ENCODE measurements around the gene SRGAP3.

Gene SRGAP3

GRCh38 chr3:9251055-9251786 lies 1.8 kb upstream of the SRGAP3 start:
- Histone ChIP-seq H3K27me3 (peaks cover 18% of the 10 kb centered on the region), H3K27ac (no peak overlapping the region), H3K36me3 (no peaks in the 10 kb centered on the region), H3K4me3 (ENCODE audit: low read depth in 1 of 2, low read length in 1 of 2) (no peak overlapping the region), H3K4me1 (ENCODE audit: control insufficient read depth in 1 of 2, insufficient read depth in 1 of 2, low read depth in 1 of 2, low read length in 1 of 2) (peaks cover 19 to 20% of the 10 kb centered on the region in 2 experiments), H3K9me3 (no peaks in the 10 kb centered on the region)
- no peak for TF ChIP-seq CTCF (IDR thresholded peaks at IDR 0.05)

- peaks cover 19 to 20% of the 10 kb centered on the region in 2 experiments for H3K4me1 ChIP-seq (ENCODE audit: control insufficient read depth in 1 of 2, insufficient read depth in 1 of 2, low read depth in 1 of 2, low read length in 1 of 2)
- no peaks in the 10 kb centered on the region for H3K9me3 ChIP-seq
- H3K36me3 ChIP-seq = no peaks in the 10 kb centered on the region
- TF ChIP-seq CTCF (IDR thresholded peaks at IDR 0.05) = no peak
- no peak overlapping the region for H3K4me3 ChIP-seq (ENCODE audit: low read depth in 1 of 2, low read length in 1 of 2)
- peaks cover 18% of the 10 kb centered on the region for H3K27me3 ChIP-seq
- peak overlapping the region; percentile 67 for H3K27ac ChIP-seq
These were observed 790 bp upstream of the SRGAP3 start for GRCh38 chr3:9250236-9250635.

- H3K9me3 ChIP-seq = no peaks in the 10 kb centered on the region
- peaks cover 19 to 20% of the 10 kb centered on the region in 2 experiments for H3K4me1 ChIP-seq (ENCODE audit: control insufficient read depth in 1 of 2, insufficient read depth in 1 of 2, low read depth in 1 of 2, low read length in 1 of 2)
- H3K36me3 ChIP-seq = no peaks in the 10 kb centered on the region
- H3K4me3 ChIP-seq (ENCODE audit: low read depth in 1 of 2, low read length in 1 of 2) = peak overlapping the region; percentile 59 to 65
- peaks cover 18% of the 10 kb centered on the region for H3K27me3 ChIP-seq
- H3K27ac ChIP-seq = peak overlapping the region; percentile 67
- no peak for TF ChIP-seq CTCF (IDR thresholded peaks at IDR 0.05)
These were observed 749 bp downstream of the SRGAP3 start for GRCh38 chr3:9248522-9249271.

- H3K27me3 ChIP-seq = peaks cover 18% of the 10 kb centered on the region
- no peak overlapping the region for H3K4me3 ChIP-seq (ENCODE audit: low read depth in 1 of 2, low read length in 1 of 2)
- no peak for TF ChIP-seq CTCF (IDR thresholded peaks at IDR 0.05)
- H3K36me3 ChIP-seq = no peaks in the 10 kb centered on the region
- H3K9me3 ChIP-seq = no peaks in the 10 kb centered on the region
- H3K4me1 ChIP-seq (ENCODE audit: control insufficient read depth in 1 of 2, insufficient read depth in 1 of 2, low read depth in 1 of 2, low read length in 1 of 2) = peaks cover 19 to 20% of the 10 kb centered on the region in 2 experiments
- no peak overlapping the region for H3K27ac ChIP-seq
These were observed 1.4 kb downstream of the SRGAP3 start for GRCh38 chr3:9247941-9248521.

- H3K9me3 ChIP-seq = no peaks in the 10 kb centered on the region
- H3K27ac ChIP-seq = no peak overlapping the region
- H3K27me3 ChIP-seq = peaks cover 18% of the 10 kb centered on the region
- TF ChIP-seq CTCF (IDR thresholded peaks at IDR 0.05) = no peak
- no peak overlapping the region for H3K4me3 ChIP-seq (ENCODE audit: low read depth in 1 of 2, low read length in 1 of 2)
- no peaks in the 10 kb centered on the region for H3K36me3 ChIP-seq
- peaks cover 19 to 20% of the 10 kb centered on the region in 2 experiments for H3K4me1 ChIP-seq (ENCODE audit: control insufficient read depth in 1 of 2, insufficient read depth in 1 of 2, low read depth in 1 of 2, low read length in 1 of 2)
These were observed 2.0 kb downstream of the SRGAP3 start for GRCh38 chr3:9247361-9247940.
